Brain microvascular endothelial cell (primary cell): Measurements from ENCODE around the gene MCF2.
A peak's percentile ranks its signal among the peaks of the same experiment; 100 is the strongest.
"Not testable (repeated sequence)": the region's sequence is repeated elsewhere in the genome, so short reads cannot be mapped to it uniquely, and the experiment has no call there.

Experiments
- DNase-seq: peaks from one replicate; pipeline ENCODE4 v3.0.0-alpha.2; 2020
- H3K27ac ChIP-seq: fragments of 250-450 bp; sonication (Bioruptor Pico); 2 replicates; pipeline ENCODE4 v1.5.1; 2020; ENCODE audit warnings: mild to moderate bottlenecking, moderate library complexity
- H3K27me3 ChIP-seq: fragments of 250-450 bp; sonication (Bioruptor Pico); replicated peaks from 2 replicates; pipeline ENCODE4 v1.5.1; 2020; ENCODE audit warnings: mild to moderate bottlenecking
- H3K36me3 ChIP-seq: fragments of 250-450 bp; sonication (Bioruptor Pico); replicated peaks from 2 replicates; pipeline ENCODE4 v1.5.1; 2020; ENCODE audit warnings: mild to moderate bottlenecking
- H3K4me3 ChIP-seq: 2 replicates; pipeline ENCODE4 v1.5.1; 2011; ENCODE audit warnings: low read depth, mild to moderate bottlenecking, control low read depth, low read length, moderate library complexity
- CTCF ChIP-seq: IDR thresholded peaks from 2 replicates; pipeline ENCODE4 v1.5.1; 2011; ENCODE audit warnings: low read depth, mild to moderate bottlenecking, moderate library complexity, low read length, control low read depth, inconsistent platforms; ENCODE audit errors: missing control alignments
- in situ Hi-C: cut with HindIII; loops from 2 replicates; pipeline ENCODE4 v1.10.0; 2017; ENCODE audit warnings: low sequenced_read_pairs, low pct_ligation_motif_present

Gene MCF2

DNA sequence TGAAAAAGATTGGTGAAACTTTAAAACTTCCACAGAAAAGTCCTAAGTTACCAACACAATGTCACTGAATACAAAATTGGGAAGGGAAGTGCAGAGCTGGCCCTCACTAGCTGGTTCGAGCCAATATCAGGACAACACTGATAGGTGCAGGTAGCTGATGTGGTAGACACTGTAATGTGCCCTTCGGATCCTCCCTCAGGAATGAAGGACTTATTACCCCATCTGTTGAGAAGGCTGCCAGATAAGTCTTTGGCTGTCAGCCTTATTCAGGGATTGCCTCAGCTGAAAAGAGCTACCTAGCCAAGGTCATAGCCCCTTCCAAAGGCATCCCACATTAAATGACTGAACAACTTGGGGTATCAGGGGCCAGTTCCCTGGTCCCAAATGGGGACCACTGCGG lies 5.3 kb downstream of the MCF2 start:
- in situ Hi-C loops = no loop called here
- Histone ChIP-seq H3K27ac (no peak overlapping the region), H3K36me3 (no peaks in the 10 kb centered on the region), H3K4me3 (no peak overlapping the region), H3K27me3 (no peaks in the 10 kb centered on the region)
- no peak for TF ChIP-seq CTCF
- no peak for DNase-seq

GRCh38 chrX:139692908-139693307 lies 15.1 kb downstream of the MCF2 start:
- TF ChIP-seq CTCF = no peak
- no peak overlapping the region for H3K4me3 ChIP-seq
- no peaks in the 10 kb centered on the region for H3K36me3 ChIP-seq
- in situ Hi-C loops = no loop called here
- no peaks in the 10 kb centered on the region for H3K27me3 ChIP-seq
- H3K27ac ChIP-seq = no peak overlapping the region
- DNase-seq = no peak

DNA sequence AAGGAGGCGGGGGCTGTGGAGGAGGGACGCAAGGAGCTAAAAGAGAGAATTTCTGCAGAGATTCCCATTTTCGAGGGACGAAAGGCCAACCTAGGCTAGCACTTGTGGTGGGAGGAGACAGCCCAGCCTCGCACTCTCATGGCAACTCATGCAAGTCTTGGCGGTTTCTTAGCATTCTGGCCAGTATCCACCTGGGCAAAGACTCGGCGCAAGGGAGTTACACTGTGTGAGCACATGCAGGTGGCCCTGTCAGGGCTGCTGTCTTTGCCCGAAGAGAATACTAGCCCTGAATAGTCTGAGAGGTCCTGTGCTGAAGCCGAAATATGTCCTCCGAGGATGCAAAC lies 15.5 kb downstream of the MCF2 start:
- H3K4me3 ChIP-seq = peak overlapping the region; percentile 49
- in situ Hi-C loops = no loop called here

GRCh38 chrX:139691843-139692505 lies 16.0 kb downstream of the MCF2 start:
- no peaks in the 10 kb centered on the region for H3K27me3 ChIP-seq
- H3K27ac ChIP-seq = no peak overlapping the region
- DNase-seq = no peak
- in situ Hi-C loops = no loop called here
- TF ChIP-seq CTCF = no peak
- no peaks in the 10 kb centered on the region for H3K36me3 ChIP-seq
- H3K4me3 ChIP-seq = peak overlapping the region; percentile 49

More for the DNA sequence above, 15.5 kb downstream of the MCF2 start:
- DNase-seq = no peak
- no peak overlapping the region for H3K27ac ChIP-seq
- H3K36me3 ChIP-seq = no peaks in the 10 kb centered on the region
- H3K27me3 ChIP-seq = no peaks in the 10 kb centered on the region
- TF ChIP-seq CTCF = no peak

DNA sequence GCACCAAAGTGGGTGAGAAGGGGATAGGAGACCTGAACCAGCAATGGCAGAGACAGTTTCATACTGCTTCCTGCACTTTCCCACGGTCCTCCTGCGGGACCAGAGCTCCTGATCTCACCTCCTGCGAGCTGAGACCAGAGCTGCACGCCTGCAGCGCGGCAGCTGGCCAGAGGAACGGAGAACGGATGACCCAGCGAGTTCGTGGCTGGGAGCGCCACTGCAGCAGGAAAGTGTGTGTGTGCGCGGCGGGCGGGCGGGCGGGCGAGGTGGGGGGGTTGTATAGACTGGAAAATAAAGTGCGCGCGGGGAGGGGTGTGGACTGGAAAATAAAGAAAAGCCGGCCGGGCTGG lies 16.5 kb downstream of the MCF2 start:
- in situ Hi-C loops = no loop called here
- no peaks in the 10 kb centered on the region for H3K27me3 ChIP-seq
- no peak for TF ChIP-seq CTCF
- H3K27ac ChIP-seq = no peak overlapping the region
- no peak for DNase-seq
- H3K4me3 ChIP-seq = peak overlapping the region; percentile 49
- no peaks in the 10 kb centered on the region for H3K36me3 ChIP-seq

GRCh38 chrX:139685175-139685574 lies 22.8 kb downstream of the MCF2 start:
- H3K27ac ChIP-seq, DNase-seq, H3K4me3 ChIP-seq, in situ Hi-C loops, H3K36me3 ChIP-seq, H3K27me3 ChIP-seq: not testable (repeated sequence)
